CD4-positive, alpha-beta T cell treated with Interleukin-6 for 4 hours (primary cell): Measurements from ENCODE around the gene RAD51AP2.
"Not testable (repeated sequence)": the region's sequence is repeated elsewhere in the genome, so short reads cannot be mapped to it uniquely, and the experiment has no call there.

Experiments
- DNase-seq: peaks from one replicate; pipeline ENCODE4 v3.0.0-alpha.2; 2020; ENCODE audit warnings: mixed read lengths

Gene RAD51AP2

DNA sequence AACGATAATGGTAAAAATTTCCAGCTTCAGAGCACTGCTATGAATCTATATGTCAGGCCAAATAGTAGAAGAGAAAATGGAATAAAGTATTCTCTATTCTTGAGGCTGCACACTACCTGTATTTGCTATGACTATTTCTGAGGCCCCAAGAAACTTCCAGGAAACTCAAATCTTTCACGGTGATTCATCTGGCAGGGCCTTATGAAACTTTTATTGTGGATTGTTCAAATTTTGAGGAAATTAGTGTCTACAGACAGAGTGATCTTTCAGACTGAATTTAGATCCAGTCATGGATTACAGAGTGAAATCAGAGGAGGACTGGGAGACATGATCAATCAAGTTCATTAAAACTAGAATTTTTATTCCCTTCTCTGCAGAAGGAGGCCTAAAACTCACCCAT is 18.2 kb upstream of the RAD51AP2 start:
- no peak for DNase-seq

DNA sequence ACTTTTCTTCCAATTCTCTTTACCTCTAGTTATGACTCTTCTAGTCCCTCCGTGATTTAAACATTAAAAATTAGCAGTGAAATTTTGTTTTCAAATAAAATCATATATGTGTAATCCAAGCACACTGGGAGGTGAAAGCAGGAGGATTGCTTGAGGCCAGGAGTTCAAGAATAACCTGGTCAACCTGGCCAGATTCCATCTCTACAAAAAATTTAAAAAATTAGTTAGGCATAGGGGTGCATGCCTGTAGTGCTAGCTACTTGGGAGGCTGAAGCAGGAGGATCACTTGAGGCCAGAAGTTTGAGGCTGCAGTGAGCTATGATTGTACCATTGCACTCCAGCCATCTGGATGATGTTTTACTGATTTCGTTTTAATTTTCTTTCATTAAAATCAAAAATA is 15.3 kb upstream of the RAD51AP2 start:
- no peak for DNase-seq

DNA sequence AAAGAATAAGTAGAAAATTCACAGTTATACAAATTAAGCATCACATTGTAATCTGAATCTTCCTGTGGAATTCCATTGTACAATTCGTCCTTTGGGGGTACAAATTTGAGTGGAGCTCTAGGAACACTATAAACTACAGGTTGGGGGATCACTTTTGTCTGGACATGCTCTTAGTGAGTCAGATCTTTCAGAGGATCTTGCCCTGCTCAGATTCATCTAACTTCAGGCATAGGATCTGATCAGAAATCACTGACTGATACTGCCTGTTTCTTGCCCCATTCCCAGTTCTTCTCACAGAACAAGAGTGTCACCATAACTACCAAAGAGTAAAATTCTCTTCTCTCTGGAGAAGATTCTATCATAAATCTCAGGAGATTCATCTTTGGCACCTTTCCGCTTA is 11.5 kb upstream of the RAD51AP2 start:
- DNase-seq = no peak

DNA sequence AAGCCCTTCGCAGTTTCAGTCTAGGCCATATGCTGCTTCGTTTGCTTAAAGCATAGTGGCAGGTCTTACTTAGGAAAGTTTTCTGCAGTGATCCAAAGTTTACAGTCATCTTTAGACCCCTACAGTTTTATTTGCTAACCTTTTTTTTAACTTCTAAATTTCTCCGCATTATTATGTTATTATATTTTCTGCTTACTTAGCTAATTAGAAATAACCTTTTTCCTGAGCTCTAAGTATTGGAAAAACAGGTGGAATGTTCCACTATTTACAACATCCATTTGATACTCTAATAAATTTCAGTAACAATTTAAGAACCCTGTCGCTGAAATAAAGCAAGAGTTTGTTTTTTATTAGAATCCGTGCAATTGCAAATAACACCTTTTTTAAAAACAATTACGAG is 4.1 kb upstream of the RAD51AP2 start:
- no peak for DNase-seq

DNA sequence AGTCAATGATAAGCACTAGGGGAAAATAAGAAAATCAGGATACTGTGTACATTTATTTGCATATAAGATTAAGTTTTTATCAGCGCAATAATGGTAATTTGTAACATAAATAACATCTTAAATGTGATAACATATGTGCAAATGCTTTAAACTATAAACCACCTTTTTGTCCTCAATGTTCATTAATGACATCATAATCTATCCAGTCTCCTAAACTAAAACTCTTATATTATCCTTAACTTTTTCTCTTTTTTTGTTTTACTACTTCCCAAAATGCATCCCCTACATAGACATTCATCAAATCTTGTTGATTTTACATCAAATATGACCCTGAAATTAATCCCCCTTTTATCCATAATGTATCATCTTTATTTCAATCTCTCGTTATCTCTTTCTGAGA is 3.4 kb upstream of the RAD51AP2 start:
- DNase-seq = no peak

DNA sequence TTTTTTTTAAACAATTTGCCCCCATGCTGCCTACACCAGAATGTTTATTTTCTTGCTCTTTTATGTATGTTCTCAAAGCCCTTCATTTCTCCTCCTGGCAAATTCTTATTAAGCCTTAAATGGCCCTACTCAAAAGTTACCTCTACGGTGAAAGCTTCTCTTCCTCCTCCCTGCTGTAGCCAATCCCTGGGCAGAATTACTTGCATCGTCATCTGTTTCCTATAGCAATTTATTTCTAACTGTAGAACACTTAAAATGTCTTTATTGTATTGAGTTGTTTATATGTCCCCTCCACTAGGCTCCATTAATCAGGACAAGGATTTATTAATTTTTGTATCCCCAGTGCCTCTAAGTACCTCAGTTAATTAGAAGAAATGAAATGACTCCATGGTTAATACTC is 2.5 kb upstream of the RAD51AP2 start:
- no peak for DNase-seq

DNA sequence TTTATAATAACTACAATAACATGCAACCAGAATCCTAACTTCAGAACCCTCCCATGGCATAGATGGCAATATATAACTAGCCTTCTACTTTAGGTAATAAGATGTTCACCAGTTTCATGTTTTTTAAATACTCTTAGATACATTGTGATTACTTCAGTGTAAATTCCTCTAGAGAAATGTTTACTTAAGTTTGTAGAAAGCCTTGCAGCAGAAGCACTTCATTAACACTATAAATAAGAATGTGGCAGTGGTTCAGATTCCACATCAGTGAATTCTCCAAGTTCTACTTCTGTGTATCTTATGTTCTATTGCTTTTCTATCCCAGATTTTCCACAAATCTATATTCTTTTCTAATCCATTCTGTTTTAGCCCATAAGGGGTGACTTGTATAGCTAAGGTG is 1.2 kb upstream of the RAD51AP2 start:
- DNase-seq = no peak

DNA sequence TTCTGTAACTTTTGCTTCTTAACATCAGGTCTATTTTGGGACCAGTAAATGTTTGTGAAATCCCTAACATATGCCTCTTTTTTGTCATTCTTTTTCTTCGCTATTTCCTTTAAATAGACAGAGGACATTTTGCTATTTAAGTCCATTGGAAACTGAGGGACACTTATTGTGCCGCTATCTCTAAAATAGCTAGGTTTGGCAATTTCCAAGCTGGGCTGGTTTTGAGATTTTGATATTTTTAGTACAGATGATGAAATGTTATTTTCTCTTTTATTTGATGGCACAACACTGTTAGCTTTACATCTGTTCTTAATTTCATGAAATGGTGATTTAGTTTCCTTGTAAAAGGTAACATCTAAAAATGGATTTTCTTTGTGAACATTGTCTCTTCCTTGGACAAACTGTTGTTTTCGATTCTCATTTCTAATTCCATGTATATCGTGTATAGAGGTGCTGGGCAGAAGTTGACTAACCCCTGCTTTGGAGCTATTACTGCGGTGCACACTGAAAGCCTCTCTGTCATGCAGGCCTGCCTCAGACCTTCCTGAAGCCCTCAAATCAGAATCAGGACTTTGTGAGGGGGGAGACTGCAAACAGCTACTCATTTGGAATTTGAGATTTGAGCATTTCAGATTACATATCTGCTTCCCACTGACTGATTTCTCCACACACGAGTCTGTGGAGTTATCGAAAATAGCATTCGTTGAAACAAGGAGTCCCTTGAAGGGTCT is 594 bp downstream of the RAD51AP2 start:
- DNase-seq = no peak

DNA sequence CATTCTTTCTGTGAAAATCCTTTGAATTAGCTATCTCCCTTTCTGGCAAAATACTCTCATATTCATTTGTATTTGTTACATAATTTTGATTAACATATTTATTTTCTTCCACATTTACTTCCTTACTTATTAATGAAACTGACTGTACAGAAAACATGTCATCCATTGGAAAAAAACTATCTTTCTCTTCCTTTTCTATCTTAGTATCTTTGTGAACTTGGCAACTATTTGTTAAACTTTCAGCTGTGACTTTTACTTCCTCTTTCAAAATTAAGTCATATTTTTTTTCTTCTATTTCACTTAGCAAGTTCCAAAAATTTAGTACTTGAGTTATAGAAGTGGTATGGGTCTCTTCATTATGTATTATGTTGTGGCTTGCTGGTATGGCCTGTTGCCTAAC is 2.6 kb downstream of the RAD51AP2 start:
- DNase-seq = no peak

DNA sequence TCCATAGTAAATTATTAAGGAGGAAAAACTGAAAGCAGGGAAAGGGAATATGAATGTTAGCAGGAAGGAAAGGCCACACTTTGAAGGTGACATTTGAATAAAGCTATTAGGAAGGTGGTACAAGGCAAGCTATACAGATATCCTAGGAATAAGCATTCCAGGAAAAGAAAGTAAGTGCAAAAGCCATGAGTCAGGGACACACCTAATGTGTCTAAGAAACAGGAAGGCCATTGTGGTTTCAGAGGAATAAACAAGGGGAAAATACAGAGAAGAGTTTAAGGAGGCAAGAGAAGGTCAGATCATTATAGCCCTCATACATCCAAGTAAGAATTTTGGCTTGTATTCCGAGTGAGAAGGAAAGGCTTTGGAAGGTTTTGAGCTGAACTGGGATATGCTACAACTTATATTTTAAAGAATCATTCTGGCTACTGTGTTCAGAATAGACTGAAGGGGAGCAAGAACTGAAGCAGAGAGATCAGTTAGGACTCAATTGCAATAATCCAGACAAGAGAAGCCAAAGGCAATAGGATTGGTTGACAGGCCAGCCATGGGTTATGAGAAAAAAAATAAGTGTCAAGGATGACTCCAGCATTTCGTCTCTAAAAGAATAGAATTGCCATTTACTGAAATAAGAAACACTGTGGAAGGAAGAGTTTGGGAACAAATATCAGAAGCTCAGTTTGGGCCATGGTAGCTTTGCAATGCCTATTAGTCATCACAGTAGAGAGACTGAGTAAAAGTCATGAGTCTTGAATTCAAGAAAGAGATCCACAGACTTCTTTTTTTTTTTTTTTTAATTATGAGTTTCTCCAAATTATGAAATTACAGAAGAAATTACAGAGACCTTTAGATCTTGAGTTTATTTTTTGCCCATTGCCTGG is 11.3 kb downstream of the RAD51AP2 start:
- DNase-seq = no peak

DNA sequence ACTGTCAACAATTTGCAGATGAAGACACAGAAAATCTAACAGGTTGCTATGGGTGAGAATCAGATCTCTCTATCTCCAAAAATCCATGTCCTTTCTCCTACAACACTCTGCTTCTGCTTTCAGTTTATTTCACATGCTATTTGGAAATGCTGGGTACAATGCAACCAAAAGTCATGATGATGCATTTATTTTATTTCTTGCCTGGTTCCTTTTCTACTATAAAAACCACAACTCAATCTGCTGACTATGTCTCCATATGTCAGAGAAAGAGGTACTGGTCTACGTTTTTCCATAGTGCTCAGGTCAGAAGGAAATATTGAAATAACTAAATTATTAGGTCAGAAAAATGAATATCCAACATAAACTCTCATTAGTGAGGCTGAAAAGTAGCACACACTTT is 20.5 kb downstream of the RAD51AP2 start:
- DNase-seq = no peak

DNA sequence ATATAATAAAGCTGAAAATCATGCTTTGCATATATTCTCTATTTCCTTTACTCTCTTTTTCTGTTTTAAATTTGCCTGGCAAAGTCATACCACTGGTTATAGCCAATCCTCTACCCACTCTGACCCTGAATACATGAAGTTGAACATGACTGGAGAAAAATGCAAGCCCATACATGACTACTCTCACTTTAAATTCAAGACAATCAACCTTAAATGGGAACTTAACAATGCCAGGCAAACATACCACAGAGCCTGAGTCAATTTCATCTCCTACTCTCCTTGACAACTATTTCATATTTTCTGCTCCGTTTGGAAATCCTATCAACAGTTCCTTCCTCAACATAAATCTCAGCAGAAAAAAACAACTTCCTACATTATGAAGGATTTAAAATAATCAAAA is 22.6 kb downstream of the RAD51AP2 start:
- DNase-seq = no peak

DNA sequence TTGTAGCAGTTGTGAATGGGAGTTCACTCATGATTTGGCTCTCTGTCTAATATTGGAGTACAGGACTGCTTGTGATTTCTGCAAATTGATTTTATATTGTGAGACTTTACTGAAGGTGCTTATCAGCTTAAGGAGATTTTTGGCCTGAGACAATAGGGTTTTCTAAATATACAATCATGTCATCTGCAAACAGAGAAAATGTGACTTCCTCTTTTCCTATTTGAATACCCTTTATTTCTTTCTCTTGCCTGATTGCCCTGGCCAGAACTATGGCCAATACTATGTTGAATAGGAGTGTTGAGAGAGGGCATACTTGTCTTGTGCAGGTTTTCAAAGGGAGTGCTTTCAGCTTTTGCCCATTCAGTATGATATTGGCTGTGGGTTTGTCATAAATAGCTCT is 28.1 kb downstream of the RAD51AP2 start:
- not testable (repeated sequence) for DNase-seq

DNA sequence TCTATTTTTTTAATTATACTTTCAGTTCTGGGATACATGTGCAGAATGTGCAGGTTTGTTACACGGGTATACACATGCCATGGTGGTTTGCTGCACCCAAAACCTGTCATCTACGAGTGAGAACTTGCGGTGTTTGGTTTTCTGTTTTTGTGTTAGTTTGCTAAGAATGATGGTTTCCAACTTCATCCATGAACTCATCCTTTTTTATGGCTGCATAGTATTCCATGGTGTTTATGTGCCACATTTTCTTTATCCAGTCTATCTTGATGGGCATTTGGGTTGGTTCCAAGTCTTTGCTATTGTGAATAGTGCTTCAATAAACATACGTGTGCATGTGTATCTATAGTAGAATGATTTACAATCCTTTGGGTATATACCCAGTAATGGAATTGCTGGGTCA is 29.6 kb downstream of the RAD51AP2 start:
- not testable (repeated sequence) for DNase-seq

DNA sequence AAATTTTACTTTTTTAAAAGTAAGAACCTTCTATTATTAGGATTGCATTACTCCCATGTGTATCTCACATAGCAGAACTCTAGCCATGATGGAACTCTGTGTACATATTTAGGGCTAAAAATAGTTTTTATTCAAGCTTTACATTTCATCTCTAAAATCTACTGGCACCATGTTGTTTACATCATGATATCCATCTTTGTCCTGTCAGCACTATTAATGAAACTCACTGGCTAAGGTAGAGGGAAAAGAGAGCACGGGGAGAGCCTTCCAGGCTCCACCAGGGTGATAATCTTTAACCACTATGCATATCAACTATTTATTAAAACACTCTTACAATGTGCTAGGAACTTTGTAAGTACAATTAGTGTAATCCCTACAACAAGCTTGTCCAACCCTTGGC is 34.7 kb downstream of the RAD51AP2 start:
- DNase-seq = no peak

DNA sequence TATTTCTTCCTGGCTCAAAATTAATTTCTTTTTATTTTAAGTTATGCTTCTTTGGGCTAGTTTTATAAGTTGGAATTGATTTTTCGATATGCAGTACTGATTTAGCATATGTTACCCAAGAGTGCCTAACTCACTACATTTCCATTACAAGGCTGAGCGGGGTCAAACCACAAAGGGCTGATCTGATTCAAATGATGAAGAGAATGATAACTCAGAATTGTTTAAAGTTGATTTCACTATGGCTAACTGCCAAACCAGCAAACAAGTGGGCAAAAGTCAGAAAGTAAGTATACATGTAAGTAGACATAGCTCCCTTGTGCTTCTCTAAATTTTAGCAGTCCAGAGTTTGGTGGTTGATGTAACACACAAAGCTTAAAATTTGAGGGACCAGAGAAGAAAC is 35.6 kb downstream of the RAD51AP2 start:
- no peak for DNase-seq

DNA sequence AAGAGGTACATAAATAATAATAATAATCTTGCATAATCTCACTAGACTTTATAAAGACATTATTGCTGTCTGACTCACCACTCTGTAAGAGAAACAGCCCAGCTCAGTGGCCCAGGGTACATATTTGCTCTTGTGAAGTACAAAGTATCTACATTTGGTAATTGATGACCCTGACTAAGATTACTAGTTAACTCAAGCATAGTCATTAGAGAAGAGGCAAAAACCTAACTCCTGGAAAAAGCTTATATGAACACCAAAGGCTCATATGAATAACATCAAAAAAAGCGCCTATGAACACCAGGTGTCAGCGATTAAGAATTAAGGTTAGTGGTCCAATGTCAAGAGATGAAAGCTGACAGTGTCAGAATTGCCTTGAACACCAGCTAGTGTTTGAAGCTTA is 38.4 kb downstream of the RAD51AP2 start:
- no peak for DNase-seq

DNA sequence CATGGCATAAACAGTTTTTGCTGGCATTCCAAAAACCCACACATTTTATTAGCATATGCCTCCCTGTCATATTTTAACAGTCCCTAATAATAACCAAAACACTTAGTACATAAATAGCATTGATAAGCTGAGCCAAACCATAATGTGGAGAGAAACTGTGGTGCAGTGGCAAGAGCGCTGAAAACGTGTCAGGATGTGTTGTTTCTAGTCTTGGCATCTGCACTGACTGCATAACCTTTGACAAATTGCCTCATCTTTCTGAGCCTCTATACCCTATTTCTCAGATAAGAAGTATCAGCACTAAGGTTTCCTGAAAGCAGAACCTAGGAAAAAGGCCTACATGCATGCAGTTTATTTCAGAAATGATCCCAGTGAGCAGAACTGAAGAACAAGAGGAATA is 41.4 kb downstream of the RAD51AP2 start:
- DNase-seq = no peak

DNA sequence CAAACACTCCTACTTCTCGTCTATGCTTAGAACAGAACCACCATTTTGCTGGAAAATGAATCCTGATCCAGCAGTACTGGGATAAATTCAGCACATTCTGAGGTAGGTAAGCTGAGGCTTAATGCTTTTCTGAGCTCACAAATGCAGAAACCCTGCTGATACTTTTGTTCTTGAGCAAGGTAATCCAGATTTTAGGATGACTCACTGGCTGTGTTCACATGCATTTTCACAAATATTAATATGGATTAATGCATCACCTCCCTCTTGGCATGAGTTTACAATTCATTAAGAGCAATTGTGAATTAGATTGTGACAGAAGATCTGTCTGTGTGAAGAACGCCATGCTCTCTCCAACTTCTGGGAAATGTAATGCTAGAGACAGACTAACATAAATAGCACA is 42.2 kb downstream of the RAD51AP2 start:
- DNase-seq = no peak

DNA sequence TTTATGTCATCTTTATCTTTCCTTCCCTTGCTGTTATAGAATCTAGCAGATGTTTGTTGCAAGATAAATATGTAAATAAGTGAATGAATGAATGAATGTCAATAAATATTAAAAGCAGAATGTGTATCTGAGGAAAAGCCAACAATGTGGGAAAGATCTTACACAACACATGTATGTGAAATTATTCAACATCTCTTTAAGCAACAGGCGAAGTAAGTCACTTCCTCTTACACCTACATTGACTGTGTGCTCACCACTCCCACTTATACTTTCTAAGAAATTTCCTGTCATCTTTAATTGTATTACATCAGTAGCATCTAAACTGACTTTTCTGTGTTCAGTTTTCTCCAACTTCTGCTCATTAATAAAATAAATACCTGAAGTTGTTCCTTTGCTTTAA is 43.0 kb downstream of the RAD51AP2 start:
- DNase-seq = no peak

DNA sequence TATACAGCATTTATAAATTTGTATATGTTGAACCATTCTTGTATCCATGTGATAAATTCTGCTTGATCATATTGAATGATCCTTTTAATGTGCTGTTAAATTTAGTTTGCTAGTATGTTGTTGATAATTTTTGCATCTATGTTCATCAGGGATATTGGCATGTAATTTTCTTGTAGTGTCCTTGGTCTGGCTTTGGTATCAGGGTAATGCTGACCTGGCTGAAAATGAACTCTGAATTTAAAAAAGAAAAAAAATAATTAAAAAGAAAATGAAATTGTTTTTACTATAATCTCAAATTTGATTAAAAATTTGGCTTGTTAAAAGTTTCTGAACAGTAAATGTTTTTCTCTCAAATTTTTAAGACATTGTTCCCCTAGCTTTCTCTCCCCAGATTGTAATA is 46.3 kb downstream of the RAD51AP2 start:
- DNase-seq = no peak

DNA sequence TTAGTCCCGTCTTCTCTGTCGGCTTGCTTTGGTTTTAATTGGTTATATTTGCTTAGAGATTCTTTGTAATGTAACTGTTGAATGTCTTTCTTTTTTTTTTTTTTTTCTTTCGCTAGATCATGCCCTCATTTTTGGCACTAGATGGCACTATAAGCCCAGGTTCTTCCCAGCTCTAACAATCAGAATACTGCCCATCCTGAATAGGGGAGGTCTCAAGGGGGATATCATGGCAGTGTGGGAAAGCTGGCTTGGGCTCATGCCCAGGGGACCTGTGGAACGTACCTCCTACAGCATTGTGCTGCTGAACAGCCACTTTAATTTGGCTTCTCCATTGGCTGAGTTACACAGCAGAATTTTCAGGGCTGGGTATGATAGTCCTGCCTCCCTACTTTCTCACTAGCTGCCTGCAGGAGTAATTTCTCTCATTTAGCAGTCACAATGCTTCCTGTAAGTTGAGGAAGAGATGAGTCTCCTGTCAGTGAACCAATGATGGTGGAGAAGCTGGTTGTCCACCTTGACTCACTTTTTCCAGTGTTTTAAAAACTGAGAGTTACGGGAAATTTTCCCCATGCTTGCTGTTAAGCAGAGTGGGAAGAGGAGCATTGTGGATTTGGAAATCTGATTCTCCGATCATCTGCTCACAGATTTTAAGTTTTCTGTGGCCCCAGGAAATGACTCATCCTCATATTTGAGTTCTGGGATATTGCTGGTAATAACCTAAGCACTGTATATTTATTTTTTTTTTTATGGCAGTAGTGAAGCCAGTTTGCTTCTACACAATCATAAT is 47.2 kb downstream of the RAD51AP2 start:
- no peak for DNase-seq

DNA sequence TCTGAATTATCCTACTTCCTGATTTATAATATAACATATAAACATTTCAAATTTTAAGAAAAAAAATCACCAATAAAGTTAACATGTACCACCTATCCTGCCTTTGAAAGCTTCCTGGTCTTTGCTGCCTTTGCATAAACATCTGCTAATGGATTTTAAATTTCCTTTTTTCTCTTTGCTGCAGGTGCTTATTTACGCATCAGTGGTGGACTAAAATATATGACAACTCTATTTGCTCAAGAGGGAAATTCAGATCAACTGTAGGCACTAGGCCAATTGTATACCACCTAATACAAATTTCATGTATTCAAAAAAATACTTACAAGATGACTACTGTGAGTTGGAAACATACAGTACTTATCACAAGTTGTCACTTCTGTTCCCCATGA is 57.2 kb downstream of the RAD51AP2 start:
- no peak for DNase-seq
